Esophagus muscularis mucosa (tissue), 4 donors: Measurements from ENCODE around the gene ZNF514. TPM values are rescaled to one million over a fixed set of nuclear protein-coding genes. Genes with fewer than 3 reads are reported as not detected.

Experiments
- DNase-seq: peaks from one replicate; pipeline ENCODE4 v3.0.0-alpha.2; 2017; ENCODE audit errors: extremely low spot score
- H3K27ac ChIP-seq, 4 donors: fragments of 200-600 bp; sonication (generic); replicated peaks in 1 of 4; 1 replicate in 3 of 4; 2 replicates in 1 of 4; pipeline ENCODE4 v1.5.1; 2016 to 2019; ENCODE audit warnings: mild to moderate bottlenecking in 1 of 4
- H3K27me3 ChIP-seq, 4 donors: fragments of 200-600 bp; sonication (generic); one replicate each; pipeline versions ENCODE4 v1.5.1 to v1.6.0; 2016 to 2019
- H3K36me3 ChIP-seq, 4 donors: fragments of 200-600 bp; sonication (generic); one replicate each; pipeline ENCODE4 v1.5.1; 2016 to 2019
- H3K4me1 ChIP-seq, 4 donors: fragments of 200-600 bp; sonication (generic); one replicate each; pipeline ENCODE4 v1.5.1; 2016 to 2019
- H3K4me3 ChIP-seq, 4 donors: fragments of 200-600 bp; sonication (generic); 1 replicate in 2 of 4; 2 replicates in 2 of 4; pipeline ENCODE4 v1.5.1; 2016 to 2019; ENCODE audit warnings: mild to moderate bottlenecking in 4 of 4, moderate library complexity in 1 of 4
- H3K9me3 ChIP-seq, 4 donors: fragments of 200-600 bp; sonication (generic); 1 replicate in 3 of 4; 2 replicates in 1 of 4; pipeline ENCODE4 v1.5.1; 2016 to 2019
- CTCF ChIP-seq, 3 experiments: fragments of 200-600 bp in 2 of 3; fragments of 450-650 bp in 1 of 3; sonication (generic) in 2 of 3; IDR thresholded peaks; one replicate each; pipeline ENCODE4 v1.5.1; 2017 to 2019; ENCODE audit warnings: antibody characterized with exemption in 3 of 3, mild to moderate bottlenecking in 2 of 3, moderate library complexity in 1 of 3
- EP300 ChIP-seq: sonication (generic); formaldehyde crosslinking; IDR thresholded peaks from one replicate; pipeline ENCODE4 v1.6.1; 2017; ENCODE audit warnings: antibody characterized with exemption
- POLR2A ChIP-seq: fragments of 450-650 bp; IDR thresholded peaks from one replicate; pipeline ENCODE4 v1.6.1; 2017; ENCODE audit warnings: antibody characterized with exemption, moderate library complexity, mild to moderate bottlenecking, low read depth
- POLR2AphosphoS5 ChIP-seq, 2 donors: sonication (generic); formaldehyde crosslinking; IDR thresholded peaks; one replicate each; pipeline ENCODE4 v1.6.1; 2017; ENCODE audit warnings: antibody characterized with exemption in 2 of 2
- WGBS: methylation state at CpG from one replicate; pipeline ENCODE4 v1.1.5; 2018; 5-methylcytosine and 5-hydroxymethylcytosine counted together
- intact Hi-C: fragments of 100-400 bp; cut with DNase I; formaldehyde crosslinking; loops from one replicate; pipeline ENCODE4 v1.15.1; 2023
- total RNA-seq, 4 donors: library from RNA; depleted of rRNA; stranded (reverse); fragments of >200 nt; gene quantifications; one replicate each; pipeline versions ENCODE4 v1.1.0 to v1.2.1, GENCODE V29; 2016

The ZNF514 gene
- total RNA-seq, 4 donors from 2014 or later: 12.1 to 14.5 (median 13.2) TPM

- TF ChIP-seq POLR2A: no peak
- TF ChIP-seq CTCF (IDR thresholded peaks at IDR 0.05): no peak
- no peak for TF ChIP-seq EP300
- no peak for TF ChIP-seq POLR2AphosphoS5 (IDR thresholded peaks at IDR 0.05)
- 36% methylated on average over 3 of the region's 5 CpGs for WGBS
- peaks cover 0 to 6% (median 2%) of the 10 kb centered on the region in 4 donors for H3K36me3 ChIP-seq
- peaks cover 19 to 41% (median 38%) of the 10 kb centered on the region in 4 donors for H3K4me1 ChIP-seq
- H3K27ac ChIP-seq: peak overlapping the region; percentile 89 to 96 (median 92)
- DNase-seq: no peak
- intact Hi-C loops: loop anchor here (2.0 to 5.0 kb wide), 2 partner anchors 37 to 85 kb away; partner anchors contain the start of genes ZNF514 and ZNF892
- H3K27me3 ChIP-seq: no peaks in the 10 kb centered on the region
- H3K4me3 ChIP-seq: peak overlapping the region; percentile 78 to 97 (median 93)
- no peaks in the 10 kb centered on the region for H3K9me3 ChIP-seq
Measured at GRCh38 chr2:95122197-95122551, 37.5 kb downstream of the ZNF514 start.

- intact Hi-C loops: loop anchor here (2.0 to 5.0 kb wide), 2 partner anchors 37 to 86 kb away; partner anchors contain the start of genes ZNF514 and ZNF892
- H3K36me3 ChIP-seq: peaks cover 0 to 12% (median 7%) of the 10 kb centered on the region in 4 donors
- H3K27me3 ChIP-seq: no peaks in the 10 kb centered on the region
- peaks cover 19 to 41% (median 39%) of the 10 kb centered on the region in 4 donors for H3K4me1 ChIP-seq
- peak; percentile 93 for DNase-seq
- WGBS: 1% methylated on average over 23 of the region's 86 CpGs
- TF ChIP-seq POLR2AphosphoS5 (IDR thresholded peaks at IDR 0.05): peak; percentile 65 to 80
- no peak for TF ChIP-seq EP300
- TF ChIP-seq CTCF (IDR thresholded peaks at IDR 0.05): peak in 1 of 3 experiments; percentile 29
- peak; percentile 3 for TF ChIP-seq POLR2A
- H3K4me3 ChIP-seq: peak within 1 kb of the TSS; percentile 78 to 97 (median 93)
- H3K27ac ChIP-seq: peak within 1 kb of the TSS; percentile 89 to 96 (median 92)
- H3K9me3 ChIP-seq: no peaks in the 10 kb centered on the region
Measured at GRCh38 chr2:95121407-95122196, 38.0 kb downstream of the ZNF514 start, which contains the start of gene MRPS5. MRPS5 (minus strand) TSS chr2:95121808; CDS start chr2:95121791, 17 bp downstream.

- Histone ChIP-seq H3K27ac (peak overlapping the region; percentile 89 to 96 (median 92)), H3K4me3 (peak overlapping the region; percentile 78 to 97 (median 93)), H3K27me3 (no peaks in the 10 kb centered on the region), H3K36me3 (peaks cover 0 to 17% (median 9%) of the 10 kb centered on the region in 4 donors), H3K4me1 (peaks cover 19 to 41% (median 40%) of the 10 kb centered on the region in 4 donors), H3K9me3 (no peaks in the 10 kb centered on the region)
- TF ChIP-seq EP300 (no peak), POLR2AphosphoS5 (IDR thresholded peaks at IDR 0.05) (no peak), POLR2A (no peak), CTCF (IDR thresholded peaks at IDR 0.05) (no peak)
- WGBS: 2% methylated on average over 11 of the region's 11 CpGs
- no peak for DNase-seq
- intact Hi-C loops: loop anchor here (5.0 kb wide), 1 partner anchor 86 kb away; the partner anchor contains the start of gene ZNF892
Measured at GRCh38 chr2:95121093-95121406, 38.6 kb downstream of the ZNF514 start.

GRCh38 chr2:95115418-95115817, 44.2 kb downstream of the ZNF514 start:
- Histone ChIP-seq H3K36me3 (peaks cover 22 to 58% (median 49%) of the 10 kb centered on the region in 4 donors), H3K27ac (no peak overlapping the region), H3K4me3 (no peak overlapping the region), H3K4me1 (peaks cover 17 to 39% (median 34%) of the 10 kb centered on the region in 4 donors), H3K27me3 (no peaks in the 10 kb centered on the region), H3K9me3 (no peaks in the 10 kb centered on the region)
- 13% methylated on average over 7 of the region's 7 CpGs for WGBS
- DNase-seq: no peak
- TF ChIP-seq CTCF (IDR thresholded peaks at IDR 0.05) (peak; percentile 65 to 83 (median 68)), EP300 (no peak)
- intact Hi-C loops: loop anchor here (2.0 to 5.0 kb wide), 2 partner anchors 38 to 95 kb away; no protein-coding TSS in a partner anchor
